H1 (cell line): ENCODE data around the gene SPATA19. TPM values are rescaled to one million over a fixed set of nuclear protein-coding genes. Genes with fewer than 3 reads are reported as not detected.

Source experiments
- CTCF ChIA-PET: fragments of 300-600 bp; sonication (Branson Sonifier 250); formaldehyde crosslinking; loops from one replicate; lab custom pipeline; 2021; ENCODE audit not compliant: partially characterized antibody; lab: Charles Lee
- POLR2A ChIA-PET: fragments of 300-600 bp; sonication (Branson Sonifier 250); formaldehyde crosslinking; loops from one replicate; lab custom pipeline; 2021; ENCODE audit warnings: inconsistent platforms; ENCODE audit not compliant: partially characterized antibody; lab: Charles Lee
- DNase-seq, 2 experiments: peaks; one replicate each; pipeline versions ENCODE4 v3.0.0 to v3.0.0-alpha.2; 2010 to 2022; ENCODE audit warnings: low spot score in 2 of 2, low read depth in 1 of 2, mixed read lengths in 1 of 2
- FAIRE-seq: peaks from 2 replicates; lab custom pipeline; 2011; peaks lifted over from hg19 to GRCh38; lab: Jason Lieb, UNC
- H2AFZ ChIP-seq: 2 replicates; pipeline ENCODE4 v1.8.1; 2012; ENCODE audit warnings: low read length, inconsistent platforms
- H2AK5ac ChIP-seq: 2 replicates; pipeline ENCODE4 v1.6.1; 2013; ENCODE audit warnings: low read depth, low read length
- H2BK120ac ChIP-seq: replicated peaks from 2 replicates; pipeline ENCODE3; 2013; ENCODE audit warnings: low read depth, low read length, inconsistent platforms
- H2BK12ac ChIP-seq: 2 replicates; pipeline ENCODE4 v1.6.1; 2013; ENCODE audit warnings: low read depth, low read length
- H2BK15ac ChIP-seq: 2 replicates; pipeline ENCODE4 v1.6.1; 2013; ENCODE audit warnings: low read length
- H2BK20ac ChIP-seq: 2 replicates; pipeline ENCODE4 v1.6.1; 2013; ENCODE audit warnings: low read length
- H2BK5ac ChIP-seq: 2 replicates; pipeline ENCODE4 v1.6.1; 2013; ENCODE audit warnings: low read depth, low read length
- H3K14ac ChIP-seq: 2 replicates; pipeline ENCODE4 v1.6.1; 2013; ENCODE audit warnings: inconsistent platforms; ENCODE audit not compliant: insufficient read length
- H3K18ac ChIP-seq: 2 replicates; pipeline ENCODE4 v1.6.1; 2013; ENCODE audit warnings: low read length; ENCODE audit errors: extremely low read depth
- H3K23ac ChIP-seq: 2 replicates; pipeline ENCODE4 v1.6.1; 2013; ENCODE audit warnings: inconsistent platforms; ENCODE audit not compliant: insufficient read length
- H3K23me2 ChIP-seq: 2 replicates; pipeline ENCODE4 v1.6.1; 2013; ENCODE audit warnings: low read depth, low read length
- H3K27ac ChIP-seq: 2 replicates; pipeline ENCODE4 v1.6.1; 2011; ENCODE audit warnings: low read depth, low read length, inconsistent platforms
- H3K27me3 ChIP-seq, 4 experiments: replicated peaks in 1 of 4; 1 replicate in 1 of 4; 2 replicates in 3 of 4; pipeline versions ENCODE4 v1.6.1 to v1.8.1; 2011 to 2013; ENCODE audit warnings: low read length in 3 of 4, mild to moderate bottlenecking in 3 of 4, inconsistent platforms in 2 of 4, mixed read lengths in 2 of 4, moderate library complexity in 1 of 4; ENCODE audit not compliant: control insufficient read depth in 3 of 4, insufficient read depth in 3 of 4; ENCODE audit errors: extremely low read depth in 1 of 4
- H3K36me3 ChIP-seq, 4 experiments: 2 replicates each; pipeline versions ENCODE4 v1.6.1 to v1.8.1; 2011 to 2013; ENCODE audit warnings: mild to moderate bottlenecking in 4 of 4, low read length in 3 of 4, moderate library complexity in 2 of 4, control low read depth in 1 of 4, inconsistent platforms in 1 of 4; ENCODE audit not compliant: insufficient read depth in 4 of 4, control insufficient read depth in 2 of 4
- H3K4ac ChIP-seq: replicated peaks from 2 replicates; pipeline ENCODE3; 2013; ENCODE audit warnings: low read length, low read depth, mixed read lengths, inconsistent platforms; ENCODE audit not compliant: insufficient read length
- H3K4me1 ChIP-seq, 4 experiments: replicated peaks in 1 of 4; 1 replicate in 1 of 4; 2 replicates in 3 of 4; pipeline versions ENCODE4 v1.6.1 to v1.8.1; 2011 to 2013; ENCODE audit warnings: low read length in 3 of 4, inconsistent platforms in 2 of 4, mixed read lengths in 1 of 4; ENCODE audit not compliant: insufficient read depth in 4 of 4, control insufficient read depth in 3 of 4
- H3K4me2 ChIP-seq, 2 experiments: 2 replicates each; pipeline versions ENCODE4 v1.6.1 to v1.8.1; 2011 to 2013; ENCODE audit warnings: low read depth in 2 of 2, low read length in 2 of 2, control low read depth in 1 of 2, inconsistent platforms in 1 of 2, mild to moderate bottlenecking in 1 of 2; ENCODE audit not compliant: insufficient read depth in 1 of 2
- H3K4me3 ChIP-seq, 4 experiments: fragments of 200-600, 300-600 bp in 1 of 4; sonication (generic), shearing (Covaris generic), sonication (Bioruptor Twin) in 1 of 4; 2 replicates each; pipeline versions ENCODE4 v1.5.1 to v1.8.1; 2011 to 2016; ENCODE audit warnings: low read length in 4 of 4, low read depth in 3 of 4, control low read depth in 2 of 4, inconsistent platforms in 2 of 4, mild to moderate bottlenecking in 2 of 4, mixed read lengths in 1 of 4, moderate library complexity in 1 of 4; ENCODE audit not compliant: insufficient read depth in 2 of 4; ENCODE audit errors: extremely low read depth in 1 of 4
- H3K56ac ChIP-seq: replicated peaks from 2 replicates; pipeline ENCODE3; 2013; ENCODE audit warnings: low read depth, mild to moderate bottlenecking, mixed read lengths, low read length, inconsistent platforms; ENCODE audit not compliant: insufficient read length
- H3K79me1 ChIP-seq: 2 replicates; pipeline ENCODE4 v1.6.1; 2013; ENCODE audit warnings: low read depth, low read length, control low read depth
- H3K79me2 ChIP-seq, 2 experiments: 2 replicates each; pipeline versions ENCODE4 v1.6.1 to v1.8.1; 2012 to 2013; ENCODE audit warnings: low read length in 2 of 2, mild to moderate bottlenecking in 2 of 2, inconsistent platforms in 1 of 2; ENCODE audit not compliant: insufficient read depth in 2 of 2, control insufficient read depth in 1 of 2
- H3K9ac ChIP-seq, 4 experiments: replicated peaks in 1 of 4; 1 replicate in 1 of 4; 2 replicates in 3 of 4; pipeline versions ENCODE4 v1.6.1 to v1.8.1; 2011 to 2013; ENCODE audit warnings: low read depth in 3 of 4, low read length in 3 of 4, control low read depth in 2 of 4, mild to moderate bottlenecking in 2 of 4, moderate library complexity in 2 of 4, inconsistent platforms in 1 of 4; ENCODE audit errors: extremely low read depth in 1 of 4
- H3K9me3 ChIP-seq, 2 experiments: 2 replicates each; pipeline versions ENCODE4 v1.6.1 to v1.8.1; 2012 to 2013; ENCODE audit warnings: mild to moderate bottlenecking in 2 of 2, moderate library complexity in 2 of 2, control low read depth in 1 of 2, inconsistent platforms in 1 of 2, low read depth in 1 of 2, low read length in 1 of 2, mixed read lengths in 1 of 2; ENCODE audit not compliant: insufficient read depth in 2 of 2
- H4K20me1 ChIP-seq, 2 experiments: replicated peaks in 1 of 2; 2 replicates each; pipeline versions ENCODE3 to v1.8.1; 2011 to 2013; ENCODE audit warnings: inconsistent platforms in 2 of 2, low read length in 2 of 2, mild to moderate bottlenecking in 1 of 2; ENCODE audit not compliant: insufficient read depth in 2 of 2, control insufficient read depth in 1 of 2
- H4K5ac ChIP-seq: 2 replicates; pipeline ENCODE4 v1.6.1; 2013; ENCODE audit warnings: low read length, low read depth, mixed read lengths, inconsistent platforms; ENCODE audit not compliant: insufficient read length
- H4K8ac ChIP-seq: 2 replicates; pipeline ENCODE4 v1.8.0; 2013; ENCODE audit warnings: mild to moderate bottlenecking, moderate library complexity, low read length, inconsistent platforms; ENCODE audit not compliant: insufficient read depth; ENCODE audit errors: extremely low read depth
- H4K91ac ChIP-seq: replicated peaks from 2 replicates; pipeline ENCODE3; 2013; ENCODE audit warnings: low read length, mixed read lengths, inconsistent platforms; ENCODE audit not compliant: insufficient read length
- CTBP2 ChIP-seq: IDR thresholded peaks from 2 replicates; pipeline ENCODE4 v1.7.0; 2011; ENCODE audit warnings: borderline replicate concordance, mild to moderate bottlenecking, moderate library complexity, mixed read lengths, low read length; ENCODE audit not compliant: insufficient read depth, insufficient read length
- EGR1 ChIP-seq: IDR thresholded peaks from 2 replicates; pipeline ENCODE4 v1.6.1; 2011; ENCODE audit warnings: low read depth, low read length, borderline replicate concordance
- FOSL1 ChIP-seq: IDR thresholded peaks from 2 replicates; pipeline ENCODE4 v1.6.1; 2011; ENCODE audit warnings: mild to moderate bottlenecking, low read depth, low read length, moderate library complexity; ENCODE audit not compliant: insufficient read depth
- GABPA ChIP-seq: IDR thresholded peaks from 2 replicates; pipeline ENCODE4 v1.6.1; 2011; ENCODE audit warnings: mild to moderate bottlenecking, low read length, moderate library complexity, borderline replicate concordance; ENCODE audit not compliant: insufficient read depth
- HDAC2 ChIP-seq, 2 experiments: fragments of 300-600 bp in 1 of 2; sonication (generic) in 1 of 2; IDR thresholded peaks; 2 replicates each; pipeline ENCODE4 v1.6.1; 2011 to 2012; ENCODE audit warnings: low read depth in 2 of 2, low read length in 2 of 2, mild to moderate bottlenecking in 2 of 2, moderate library complexity in 2 of 2, borderline replicate concordance in 1 of 2, inconsistent platforms in 1 of 2
- KDM4A ChIP-seq: IDR thresholded peaks from one replicate; pipeline ENCODE4 v1.7.1; 2012; ENCODE audit warnings: low read depth, mild to moderate bottlenecking, moderate library complexity, low read length, inconsistent platforms; ENCODE audit not compliant: severe bottlenecking
- KDM5A ChIP-seq: fragments of 200-600 bp; IDR thresholded peaks from 2 replicates; pipeline ENCODE4 v1.7.1; 2012; ENCODE audit warnings: mild to moderate bottlenecking, low read length, inconsistent platforms, mixed read lengths
- NANOG ChIP-seq: IDR thresholded peaks from 2 replicates; pipeline ENCODE4 v1.6.1; 2011; ENCODE audit warnings: low read length, low read depth, mild to moderate bottlenecking, inconsistent platforms; ENCODE audit not compliant: insufficient read depth, poor library complexity, severe bottlenecking
- NRF1 ChIP-seq: IDR thresholded peaks from 2 replicates; pipeline ENCODE4 v1.6.1; 2011; ENCODE audit warnings: mild to moderate bottlenecking, low read depth, low read length, improper control_type of control experiment
- RXRA ChIP-seq: IDR thresholded peaks from 2 replicates; pipeline ENCODE4 v1.6.1; 2011; ENCODE audit warnings: low read depth, mild to moderate bottlenecking, low read length, moderate library complexity; ENCODE audit not compliant: insufficient read depth
- SIN3A ChIP-seq, 2 experiments: IDR thresholded peaks in 1 of 2; conservative IDR thresholded peaks in 1 of 2; 2 replicates each; pipeline ENCODE4 v1.6.1; 2011 to 2012; ENCODE audit warnings: low read length in 2 of 2, improper control_type of control experiment in 1 of 2, low read depth in 1 of 2, mild to moderate bottlenecking in 1 of 2
- SP2 ChIP-seq: IDR thresholded peaks from 2 replicates; pipeline ENCODE4 v1.6.1; 2012; ENCODE audit warnings: mild to moderate bottlenecking, low read length, inconsistent platforms
- SP4 ChIP-seq: IDR thresholded peaks from 2 replicates; pipeline ENCODE4 v1.6.1; 2012; ENCODE audit warnings: low read length, inconsistent platforms
- SRF ChIP-seq: IDR thresholded peaks from 2 replicates; pipeline ENCODE4 v1.6.1; 2011; ENCODE audit warnings: mild to moderate bottlenecking, low read depth, low read length, moderate library complexity
- WGBS, 2 experiments: shearing (Covaris generic) in 1 of 2; methylation state at CpG; one replicate each; pipeline versions ENCODE4 v1.1.6 to v1.1.7; 2013 to 2015; ENCODE audit warnings: low lambda C conversion rate in 2 of 2, mixed read lengths in 2 of 2, inconsistent platforms in 1 of 2, low coverage in 1 of 2, missing lambda C conversion rate in 1 of 2; ENCODE audit not compliant: insufficient replicate concordance in 2 of 2, insufficient coverage in 1 of 2, insufficient read length in 1 of 2; ENCODE audit errors: extremely low coverage in 1 of 2, missing lambda C conversion rate in 1 of 2; 5-methylcytosine and 5-hydroxymethylcytosine counted together
- polyA plus RNA-seq, 7 experiments: library from polyadenylated mRNA; depleted of rRNA in 3 of 7; stranded (reverse) in 5 of 7; unstranded in 2 of 7; fragments of >200 nt in 5 of 7; fragments of 200-250 nt in 2 of 7; gene quantifications; 1 replicate in 5 of 7; 2 replicates in 1 of 7; 4 replicates in 1 of 7; pipeline versions ENCODE4 v1.2.1 to v1.2.3, GENCODE V29; 2011 to 2013; ENCODE audit warnings: missing spikeins in 2 of 7, mixed read lengths in 2 of 7
- total RNA-seq: library from RNA; stranded (reverse); fragmentation: NEBNext Ultra II Directional; extraction: Animal tissue kit (Norgen Biotek cat#: 25700); gene quantifications from 2 replicates; pipeline ENCODE4 v1.2.1, GENCODE V29; 2021

The SPATA19 gene
- total and polyA plus RNA-seq, 2 of the 8 experiments (the other 6 are each of a cell fraction or from before 2014, with no cell fraction given), result not detected

GRCh38 chr11:133860151-133860550 is 14.8 kb upstream of the SPATA19 start:
- Histone ChIP-seq H2BK5ac (no peak overlapping the region), H3K4me1 (peaks cover 0 to under 1% (median 0%) of the 10 kb centered on the region in 4 experiments; a peak in 1 of 7 replicates), H2AFZ (no peak overlapping the region), H3K9me3 (no peaks in the 10 kb centered on the region), H3K27ac (no peak overlapping the region), H3K9ac (no peak overlapping the region), H3K4me2 (no peak overlapping the region), H3K14ac (no peak overlapping the region), H2BK12ac (no peak overlapping the region), H2BK120ac (no peak overlapping the region), H3K27me3 (no peaks in the 10 kb centered on the region), H2BK15ac (no peak overlapping the region), H4K20me1 (no peaks in the 10 kb centered on the region), H4K8ac (no peak overlapping the region), H3K18ac (no peak overlapping the region), H2BK20ac (no peak overlapping the region), H3K36me3 (no peaks in the 10 kb centered on the region; a peak in 1 of 8 replicates), H3K23me2 (no peaks in the 10 kb centered on the region), H2AK5ac (no peak overlapping the region), H3K79me1 (no peaks in the 10 kb centered on the region), H3K4ac (no peak overlapping the region), H3K79me2 (no peaks in the 10 kb centered on the region), H3K23ac (no peak overlapping the region), H3K4me3 (no peak overlapping the region), H4K5ac (no peak overlapping the region), H4K91ac (no peak overlapping the region), H3K56ac (no peak overlapping the region)
- ChIA-PET CTCF (no interaction called here), POLR2A (no interaction called here)
- DNase-seq, result no peak
- FAIRE-seq, result no peak
- 94% methylated on average over 6 of the region's 6 CpGs; no CpG with 5 or more reads in 1 of the 2 experiments for WGBS, 2 experiments
- TF ChIP-seq SP2 (no peak), FOSL1 (no peak), SP4 (no peak), KDM4A (no peak), GABPA (no peak), KDM5A (no peak), NANOG (no peak), SRF (no peak), EGR1 (no peak), NRF1 (no peak), RXRA (no peak), HDAC2 (IDR thresholded peaks at IDR 0.05; ENCODE audit: borderline replicate concordance in 1 of 2, low read depth in 2 of 2, low read length in 2 of 2) (no peak), SIN3A (conservative IDR thresholded peaks at IDR 0.05 in 1 of 2, IDR thresholded peaks at IDR 0.05 in 1 of 2; ENCODE audit: low read depth in 1 of 2, low read length in 2 of 2) (no peak), CTBP2 (no peak)
